DOHH2 (cell line): Measurements from ENCODE around the gene CLCNKA.

Experiments
- H3F3A ChIP-seq: fragments of 200-600 bp; sonication (generic), shearing (Covaris generic); 2 replicates; pipeline ENCODE4 v1.6.0; 2016; ENCODE audit warnings: antibody characterized with exemption, mild to moderate bottlenecking; ENCODE audit not compliant: control insufficient read depth, insufficient read depth
- H3K27ac ChIP-seq: fragments of 200-600 bp; sonication (generic); 2 replicates; pipeline ENCODE4 v1.5.1; 2014; ENCODE audit warnings: low read depth, mild to moderate bottlenecking, low read length, moderate library complexity
- H3K27me3 ChIP-seq: fragments of 200-600 bp; sonication (generic); 2 replicates; pipeline ENCODE4 v1.6.1; 2014; ENCODE audit warnings: mild to moderate bottlenecking, low read length, mixed read lengths; ENCODE audit not compliant: control insufficient read depth
- H3K36me3 ChIP-seq: fragments of 200-600 bp; sonication (generic); 2 replicates; pipeline ENCODE4 v1.6.1; 2014; ENCODE audit warnings: mild to moderate bottlenecking, low read length, moderate library complexity, mixed read lengths; ENCODE audit not compliant: control insufficient read depth
- H3K4me1 ChIP-seq: fragments of 200-600 bp; sonication (generic); 2 replicates; pipeline ENCODE4 v1.6.1; 2014; ENCODE audit warnings: mild to moderate bottlenecking, low read length, mixed read lengths; ENCODE audit not compliant: control insufficient read depth
- H3K4me2 ChIP-seq: fragments of 200-600 bp; sonication (generic); 2 replicates; pipeline ENCODE4 v1.6.0; 2014; ENCODE audit warnings: mild to moderate bottlenecking, low read length, moderate library complexity
- H3K4me3 ChIP-seq: fragments of 200-600 bp; sonication (generic); 2 replicates; pipeline ENCODE4 v1.5.1; 2014; ENCODE audit warnings: mild to moderate bottlenecking, low read length, mixed read lengths
- H3K79me2 ChIP-seq: fragments of 200-600 bp; sonication (generic); 2 replicates; pipeline ENCODE4 v1.6.1; 2014; ENCODE audit warnings: mild to moderate bottlenecking, low read length, mixed read lengths; ENCODE audit not compliant: control insufficient read depth
- H3K9me2 ChIP-seq: fragments of 200-600 bp; sonication (generic); replicated peaks from 2 replicates; pipeline ENCODE4 v1.6.1; 2014; ENCODE audit warnings: mild to moderate bottlenecking, low read length, mixed read lengths; ENCODE audit not compliant: control insufficient read depth
- H3K9me3 ChIP-seq: fragments of 200-600 bp; sonication (generic); 2 replicates; pipeline ENCODE4 v1.6.1; 2014; ENCODE audit warnings: antibody characterized with exemption, low read length, mixed read lengths; ENCODE audit not compliant: control insufficient read depth, insufficient read depth
- H4K20me1 ChIP-seq: fragments of 200-600 bp; sonication (generic); 2 replicates; pipeline ENCODE4 v1.6.0; 2014; ENCODE audit warnings: low read depth, mild to moderate bottlenecking, antibody characterized with exemption, low read length, moderate library complexity; ENCODE audit not compliant: control insufficient read depth, insufficient read depth
- CTCF ChIP-seq: fragments of 200-600 bp; sonication (generic); IDR thresholded peaks from one replicate; pipeline ENCODE4 v1.5.1; 2014; ENCODE audit warnings: antibody characterized with exemption, mild to moderate bottlenecking, low read depth, low read length; ENCODE audit not compliant: poor library complexity, severe bottlenecking
- EZH2phosphoT487 ChIP-seq: fragments of 200-600 bp; sonication (generic); IDR thresholded peaks from 2 replicates; pipeline ENCODE4 v1.6.1; 2017; ENCODE audit warnings: borderline replicate concordance, mild to moderate bottlenecking, antibody characterized with exemption, low read length, moderate library complexity, mixed read lengths

Gene CLCNKA

GRCh38 chr1:16070640-16071355, 49.0 kb downstream of the CLCNKA start:
- H3K36me3 ChIP-seq, result no peaks in the 10 kb centered on the region
- H3F3A ChIP-seq, result 0 out of 2 replicates have a peak, but pooled peaks cover 3% of the 10 kb centered on the region
- peaks cover 8% of the 10 kb centered on the region for H3K4me1 ChIP-seq
- H3K9me3 ChIP-seq, result no peaks in the 10 kb centered on the region
- H4K20me1 ChIP-seq, result no peaks in the 10 kb centered on the region; the same call in 1 of the 2 replicates
- H3K79me2 ChIP-seq, result no peaks in the 10 kb centered on the region
- no peak overlapping the region for H3K4me2 ChIP-seq
- H3K4me3 ChIP-seq, result no peak overlapping the region
- no peak for TF ChIP-seq EZH2phosphoT487
- no peak for TF ChIP-seq CTCF
- peaks cover 51% of the 10 kb centered on the region for H3K27me3 ChIP-seq
- H3K9me2 ChIP-seq, result no peaks in the 10 kb centered on the region
- no peak overlapping the region for H3K27ac ChIP-seq

GRCh38 chr1:16071614-16072013, 49.8 kb downstream of the CLCNKA start:
- Histone ChIP-seq H3K27me3 (peaks cover 53% of the 10 kb centered on the region), H3K4me1 (peaks cover 8% of the 10 kb centered on the region), H4K20me1 (no peaks in the 10 kb centered on the region; the same call in 1 of the 2 replicates), H3K9me3 (no peaks in the 10 kb centered on the region), H3K4me3 (no peak overlapping the region), H3K36me3 (no peaks in the 10 kb centered on the region), H3F3A (0 out of 2 replicates have a peak, but pooled peaks cover 3% of the 10 kb centered on the region), H3K9me2 (no peaks in the 10 kb centered on the region), H3K27ac (no peak overlapping the region), H3K79me2 (no peaks in the 10 kb centered on the region), H3K4me2 (no peak overlapping the region)
- no peak for TF ChIP-seq CTCF
- TF ChIP-seq EZH2phosphoT487, result no peak

DNA sequence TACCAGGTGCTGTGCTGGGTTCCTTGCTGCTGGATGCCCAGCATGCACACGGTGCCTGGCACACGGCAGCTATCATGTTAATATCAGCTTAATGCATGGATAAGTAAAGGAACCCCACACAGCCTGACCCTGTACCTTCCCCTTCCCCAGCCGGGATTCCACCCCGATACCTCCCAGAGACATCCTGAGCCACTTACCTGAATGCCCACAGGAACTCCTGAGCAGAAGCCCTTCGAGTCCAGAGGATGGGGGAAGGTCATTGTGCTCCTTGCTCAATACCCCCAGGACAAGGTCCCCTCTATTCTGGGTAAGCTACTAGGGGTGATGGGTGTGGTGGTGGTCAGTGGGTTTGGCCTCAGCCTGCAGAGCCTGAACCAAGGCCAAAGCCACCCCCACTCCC, 50.3 kb downstream of the CLCNKA start:
- H3K4me2 ChIP-seq, result no peak overlapping the region
- 0 out of 2 replicates have a peak, but pooled peaks cover 3% of the 10 kb centered on the region for H3F3A ChIP-seq
- H3K9me3 ChIP-seq, result no peaks in the 10 kb centered on the region
- H3K79me2 ChIP-seq, result no peaks in the 10 kb centered on the region
- no peaks in the 10 kb centered on the region; the same call in 1 of the 2 replicates for H4K20me1 ChIP-seq
- no peak overlapping the region for H3K27ac ChIP-seq
- no peak for TF ChIP-seq CTCF
- TF ChIP-seq EZH2phosphoT487, result no peak
- peaks cover 8% of the 10 kb centered on the region for H3K4me1 ChIP-seq
- H3K27me3 ChIP-seq, result peaks cover 53% of the 10 kb centered on the region
- H3K9me2 ChIP-seq, result no peaks in the 10 kb centered on the region
- H3K36me3 ChIP-seq, result no peaks in the 10 kb centered on the region
- no peak overlapping the region for H3K4me3 ChIP-seq
